WERI-Rb-1 (cell line): ENCODE results near the gene EEF1G.

Experiments
- DNase-seq: peaks from one replicate; pipeline ENCODE4 v3.0.0-alpha.2; 2020
- H3K27ac ChIP-seq: fragments of 250-450 bp; sonication (Bioruptor Pico); 2 replicates; pipeline ENCODE4 v1.5.1; 2020; ENCODE audit warnings: mild to moderate bottlenecking, moderate library complexity
- H3K27me3 ChIP-seq: fragments of 250-450 bp; sonication (Bioruptor Pico); 2 replicates; pipeline ENCODE4 v1.5.1; 2021; ENCODE audit warnings: mild to moderate bottlenecking, low read depth, moderate library complexity; ENCODE audit not compliant: insufficient read depth, severe bottlenecking
- H3K36me3 ChIP-seq: fragments of 250-450 bp; sonication (Bioruptor Pico); 2 replicates; pipeline ENCODE4 v1.5.1; 2020; ENCODE audit warnings: mild to moderate bottlenecking, moderate library complexity
- H3K4me3 ChIP-seq: 2 replicates; pipeline ENCODE4 v1.5.1; 2011; ENCODE audit warnings: low read depth, mild to moderate bottlenecking, control low read depth, low read length
- H3K9me3 ChIP-seq: fragments of 250-450 bp; sonication (Bioruptor Pico); 2 replicates; pipeline ENCODE4 v1.5.1; 2021; ENCODE audit warnings: mild to moderate bottlenecking, moderate library complexity; ENCODE audit not compliant: severe bottlenecking
- CTCF ChIP-seq: IDR thresholded peaks from 2 replicates; pipeline ENCODE4 v1.5.1; 2011; ENCODE audit warnings: low read depth, mild to moderate bottlenecking, control low read depth, inconsistent platforms, low read length

The EEF1G gene

GRCh38 chr11:62548545-62549335 is 25.0 kb downstream of the EEF1G start:
- no peak overlapping the region for H3K27ac ChIP-seq
- DNase-seq: no peak
- no peak for TF ChIP-seq CTCF
- no peaks in the 10 kb centered on the region for H3K36me3 ChIP-seq
- H3K4me3 ChIP-seq: no peak overlapping the region
- H3K27me3 ChIP-seq: peaks cover 26% of the 10 kb centered on the region
- no peaks in the 10 kb centered on the region for H3K9me3 ChIP-seq

GRCh38 chr11:62547691-62548281 is 25.9 kb downstream of the EEF1G start:
- H3K4me3 ChIP-seq: no peak overlapping the region
- TF ChIP-seq CTCF: no peak
- no peaks in the 10 kb centered on the region for H3K36me3 ChIP-seq
- DNase-seq: no peak
- no peak overlapping the region for H3K27ac ChIP-seq
- peaks cover 34% of the 10 kb centered on the region for H3K27me3 ChIP-seq
- H3K9me3 ChIP-seq: no peaks in the 10 kb centered on the region

GRCh38 chr11:62546929-62547625 is 26.6 kb downstream of the EEF1G start:
- TF ChIP-seq CTCF: no peak
- no peak overlapping the region for H3K4me3 ChIP-seq
- H3K27me3 ChIP-seq: peaks cover 34% of the 10 kb centered on the region
- H3K27ac ChIP-seq: no peak overlapping the region
- no peak for DNase-seq
- H3K9me3 ChIP-seq: no peaks in the 10 kb centered on the region
- H3K36me3 ChIP-seq: no peaks in the 10 kb centered on the region

GRCh38 chr11:62546244-62546928 is 27.3 kb downstream of the EEF1G start, which contains the start of gene AHNAK:
TSS of gene AHNAK (minus strand) at chr11:62546806. CDS start at chr11:62536098, 10,708 bp downstream.
- DNase-seq: peak; percentile 53
- Histone ChIP-seq H3K27me3 (peaks cover 34% of the 10 kb centered on the region), H3K27ac (no peak within 1 kb of the TSS), H3K9me3 (no peaks in the 10 kb centered on the region), H3K36me3 (no peaks in the 10 kb centered on the region), H3K4me3 (peak within 1 kb of the TSS; percentile 53)
- no peak for TF ChIP-seq CTCF

GRCh38 chr11:62545437-62546243 is 28.1 kb downstream of the EEF1G start:
- TF ChIP-seq CTCF: no peak
- Histone ChIP-seq H3K36me3 (no peaks in the 10 kb centered on the region), H3K27ac (no peak overlapping the region), H3K4me3 (peak overlapping the region; percentile 53), H3K9me3 (no peaks in the 10 kb centered on the region), H3K27me3 (peaks cover 34% of the 10 kb centered on the region)
- no peak for DNase-seq
